ENCODE data around the gene TMBIM4. TPM values are rescaled to one million over a fixed set of nuclear protein-coding genes. Genes with fewer than 3 reads are reported as not detected.

Gene TMBIM4
- polyA plus RNA-seq, 4 donors = 133 to 159 (median 145) TPM

DNA sequence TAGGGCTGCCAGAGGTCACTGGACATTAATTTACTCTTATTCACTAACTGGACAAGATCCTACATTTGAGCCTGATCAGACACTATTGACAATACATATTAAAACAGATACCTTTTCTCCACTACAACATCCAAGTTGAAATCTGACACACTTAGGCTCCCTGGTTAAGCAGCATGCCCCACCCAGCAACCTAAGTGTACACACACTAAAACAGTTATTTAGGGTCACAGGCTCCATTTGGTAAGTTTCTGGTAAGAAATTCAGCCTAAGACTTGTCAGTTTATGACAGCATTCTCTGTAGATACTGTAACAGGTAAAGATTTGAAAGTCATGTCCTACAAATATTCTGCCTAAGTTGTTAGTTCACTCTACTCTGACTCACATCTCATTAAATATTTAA is 27.0 kb downstream of the TMBIM4 start:
- DNase-seq (ENCODE audit: low read depth in 4 of 4, low spot score in 3 of 4) = no peak

DNA sequence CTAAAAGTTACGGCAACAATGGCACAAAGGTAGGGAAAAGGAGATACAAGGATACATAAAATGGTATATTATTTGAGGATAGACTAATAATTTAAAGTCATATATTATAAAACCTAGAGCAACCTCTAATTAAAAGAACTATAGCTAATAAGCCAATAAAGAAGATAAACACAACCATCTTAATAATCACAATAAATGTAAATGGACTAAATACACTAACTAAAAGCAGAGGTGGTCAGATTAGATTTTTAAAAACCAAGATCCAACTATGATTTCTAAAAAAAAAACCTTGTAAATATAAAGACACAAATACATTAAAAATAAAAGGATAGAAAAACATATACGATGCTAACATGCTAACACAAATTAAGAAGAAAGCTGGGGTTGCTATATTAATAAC is 28.5 kb downstream of the TMBIM4 start:
- DNase-seq (ENCODE audit: low read depth in 4 of 4, low spot score in 3 of 4) = no peak

DNA sequence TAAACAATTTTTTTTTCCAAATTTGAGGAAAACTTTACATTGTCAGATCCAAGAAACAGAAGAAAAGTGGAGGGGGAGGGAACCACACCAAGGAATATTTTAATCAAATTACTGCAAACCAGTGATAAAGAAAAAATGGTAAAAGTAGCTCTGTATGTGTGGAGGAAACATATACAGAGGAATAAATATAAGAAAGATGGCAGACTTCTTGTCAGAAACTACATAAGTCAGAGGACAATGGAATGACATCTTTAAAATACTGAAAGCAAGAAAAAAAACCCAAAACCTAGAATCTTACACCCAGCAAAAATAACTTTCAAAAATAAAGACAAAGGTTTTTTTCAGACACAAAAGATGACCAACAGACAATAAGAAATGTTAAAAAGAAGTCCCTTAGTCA is 29.1 kb downstream of the TMBIM4 start:
- no peak for DNase-seq (ENCODE audit: low read depth in 4 of 4, low spot score in 3 of 4)

DNA sequence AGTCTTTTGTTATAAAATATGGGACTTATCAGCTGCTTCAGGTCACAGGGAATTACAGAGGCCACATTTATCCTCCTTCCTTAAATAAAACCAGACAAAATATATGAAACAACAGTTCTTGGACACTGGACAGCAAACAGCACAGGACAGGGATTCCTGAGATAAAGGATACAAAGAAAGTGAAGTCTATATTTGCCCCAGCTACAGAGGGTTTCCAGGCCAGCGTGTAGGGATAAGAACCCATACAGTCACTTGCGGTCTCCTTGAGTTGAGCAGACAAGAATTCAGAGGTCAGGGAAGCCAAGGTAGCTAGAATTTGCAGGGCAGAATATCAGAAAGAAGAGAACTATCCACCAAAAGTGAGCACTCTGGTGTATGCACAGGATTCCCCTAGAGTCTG is 30.5 kb downstream of the TMBIM4 start:
- no peak for DNase-seq (ENCODE audit: low read depth in 4 of 4, low spot score in 3 of 4)

DNA sequence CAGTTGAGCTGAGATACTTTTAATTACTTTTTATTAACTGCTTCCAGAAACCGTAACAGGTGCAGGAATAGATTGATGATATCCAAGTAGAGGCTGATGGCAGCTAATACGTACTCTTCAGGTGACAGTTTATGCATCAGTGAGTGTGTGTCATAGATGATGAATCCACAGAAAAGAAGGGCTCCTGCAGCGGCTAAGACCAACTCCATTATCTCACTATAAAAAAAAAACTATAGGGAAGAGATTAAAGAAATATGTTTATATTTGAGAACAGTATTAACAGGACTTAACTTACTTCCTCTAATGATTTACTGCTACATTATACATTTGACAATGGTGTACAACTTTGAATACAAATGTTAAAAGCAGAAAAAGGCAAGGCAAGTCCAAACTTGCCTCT is 31.9 kb downstream of the TMBIM4 start:
- DNase-seq (ENCODE audit: low read depth in 4 of 4, low spot score in 3 of 4) = no peak

DNA sequence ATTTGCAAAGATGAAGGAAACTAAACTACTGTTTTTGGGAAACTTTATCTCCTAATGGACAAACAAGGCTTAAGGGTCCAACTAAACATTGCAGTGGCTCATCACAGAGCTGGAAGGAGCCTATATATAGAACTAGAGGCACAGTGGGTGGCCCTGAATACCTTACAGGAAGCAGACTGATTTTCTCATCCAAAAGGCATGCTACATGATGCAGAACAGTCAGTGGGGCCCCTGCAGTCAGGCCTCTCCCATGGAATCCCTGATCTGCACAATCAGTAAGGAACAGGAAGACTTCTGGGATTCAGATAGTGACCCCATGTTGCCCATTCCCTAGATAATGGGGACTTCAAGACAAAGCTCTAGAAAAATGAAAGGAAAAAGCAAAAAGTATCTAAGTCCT is 37.4 kb downstream of the TMBIM4 start:
- DNase-seq (ENCODE audit: low read depth in 4 of 4, low spot score in 3 of 4) = no peak

DNA sequence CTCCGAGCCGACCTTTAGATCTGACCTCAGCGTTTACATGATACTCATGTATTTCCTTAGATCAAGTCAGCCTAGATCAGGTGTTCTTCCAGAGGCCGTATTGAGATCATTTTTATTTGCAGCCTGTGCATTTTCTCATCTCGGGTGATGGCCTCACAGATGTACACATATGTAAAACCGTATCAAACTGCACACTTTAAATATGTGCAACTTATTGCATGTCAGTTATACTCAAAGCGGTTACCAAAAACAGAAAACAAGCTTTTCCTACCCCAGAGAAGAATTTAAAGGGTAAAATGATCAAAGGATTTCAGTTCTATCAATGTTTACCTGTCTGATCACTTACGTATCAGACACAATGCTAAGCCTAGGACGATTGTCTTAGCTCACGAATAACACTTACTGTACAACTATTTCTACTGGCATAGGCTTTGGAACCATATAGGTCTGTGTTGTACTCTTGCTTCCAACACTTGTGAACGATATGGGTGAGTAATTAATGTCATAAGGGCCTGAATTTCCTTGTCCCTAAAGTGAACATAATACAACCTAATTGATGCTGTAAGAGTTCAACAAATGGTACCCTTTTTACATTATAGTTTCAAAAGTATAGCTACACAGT is 38.6 kb downstream of the TMBIM4 start:
- no peak for DNase-seq (ENCODE audit: low read depth in 4 of 4, low spot score in 3 of 4)

DNA sequence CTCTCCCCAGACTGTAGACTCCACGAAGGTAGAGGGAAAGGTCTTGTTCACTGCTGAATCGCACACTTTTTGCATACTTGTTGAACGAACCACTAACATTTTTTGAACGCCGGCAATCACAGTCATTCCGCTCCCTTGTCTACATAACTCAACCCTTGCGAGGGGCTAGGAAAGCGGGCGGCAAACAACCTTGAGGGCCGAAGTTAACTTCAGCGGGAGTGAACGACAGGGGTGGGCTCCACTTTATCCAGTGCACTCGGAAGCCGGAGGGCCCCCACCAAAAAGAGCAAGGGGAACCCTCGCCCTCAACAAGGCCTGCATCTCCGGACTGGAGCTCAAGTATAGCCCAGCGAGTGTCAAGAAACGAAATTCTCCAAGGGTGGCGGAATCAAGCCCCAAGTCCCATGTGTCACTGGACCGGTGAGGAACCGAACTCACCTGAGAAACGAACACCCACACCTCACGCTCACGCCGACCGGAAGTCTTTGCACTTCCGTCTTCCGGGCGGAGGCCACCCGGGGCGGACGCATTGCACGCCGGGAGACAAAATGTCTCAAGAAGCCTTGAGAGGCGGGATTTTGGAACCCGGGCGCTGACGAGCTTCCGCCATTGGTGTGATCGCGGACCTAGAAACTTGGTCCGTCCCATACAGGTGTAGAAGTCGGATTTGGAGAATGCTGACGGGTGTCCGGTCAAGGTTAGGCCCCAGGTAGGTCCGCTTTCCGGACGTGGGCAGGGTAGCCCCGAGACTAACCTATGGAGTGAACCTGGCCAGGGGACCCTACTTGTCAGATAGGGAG is 39.3 kb downstream of the TMBIM4 start, which contains the start of gene LLPH:
Gene LLPH (minus strand): TSS at position 484 of the 800 bp plus-strand sequence. CDS start 1,644 bp downstream, outside the sequence.
- peak; percentile 64 to 86 (median 78) for DNase-seq (ENCODE audit: low read depth in 4 of 4, low spot score in 3 of 4)

DNA sequence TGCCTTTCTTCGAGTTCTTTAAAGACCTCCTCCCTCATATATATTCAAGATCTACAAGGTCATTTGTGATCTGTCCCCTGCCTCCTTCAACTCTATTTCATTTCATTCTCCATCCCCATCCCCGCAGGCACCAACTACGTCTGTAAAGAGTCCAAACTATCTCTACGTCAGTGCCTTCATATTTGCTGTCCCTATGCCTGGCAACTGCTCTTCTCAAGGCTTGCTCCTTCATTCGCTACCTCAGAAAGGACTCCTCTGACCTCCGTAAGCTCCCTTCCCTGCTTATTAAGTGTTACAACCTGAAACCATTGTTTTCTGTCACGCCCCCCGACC is 39.9 kb downstream of the TMBIM4 start:
- DNase-seq (ENCODE audit: low read depth in 4 of 4, low spot score in 3 of 4) = no peak

DNA sequence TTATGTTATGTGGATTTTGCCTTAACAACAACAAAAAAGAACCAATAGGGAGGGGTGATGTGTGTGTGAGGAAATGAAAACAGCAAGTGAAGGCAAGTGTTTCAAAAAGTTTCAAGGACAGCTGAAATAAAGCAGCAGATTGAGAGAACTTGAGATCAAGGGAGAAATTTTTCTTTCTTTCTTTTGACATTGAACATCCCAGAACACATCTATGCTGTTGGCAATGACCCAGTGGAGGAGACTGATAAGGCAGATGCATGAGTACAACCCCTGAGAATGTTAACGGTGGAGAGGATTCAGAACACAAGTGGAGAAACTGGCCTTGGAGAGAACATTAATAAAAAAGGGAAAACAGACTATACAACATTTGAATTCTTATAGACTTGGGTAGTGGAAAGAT is 42.1 kb downstream of the TMBIM4 start:
- no peak for DNase-seq (ENCODE audit: low read depth in 4 of 4, low spot score in 3 of 4)

DNA sequence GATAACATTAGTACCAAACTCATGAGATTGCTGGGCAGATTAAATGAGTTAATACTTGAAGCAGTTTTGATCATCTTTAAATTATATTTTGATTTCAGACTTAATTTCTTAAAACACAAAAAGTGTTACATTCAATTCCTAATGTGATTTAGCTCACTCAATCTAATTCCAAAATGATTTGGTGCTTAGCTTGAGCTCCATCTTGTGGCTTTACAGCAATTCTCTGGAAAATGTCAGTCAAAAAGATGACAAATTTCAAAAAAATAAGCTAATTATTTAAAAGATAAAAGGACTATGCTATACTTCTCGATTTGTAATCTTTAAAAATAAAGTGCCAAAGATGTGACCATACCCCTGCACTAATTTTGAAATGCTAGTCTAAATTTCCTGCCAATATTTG is 49.3 kb downstream of the TMBIM4 start:
- DNase-seq (ENCODE audit: low read depth in 4 of 4, low spot score in 3 of 4) = no peak

DNA sequence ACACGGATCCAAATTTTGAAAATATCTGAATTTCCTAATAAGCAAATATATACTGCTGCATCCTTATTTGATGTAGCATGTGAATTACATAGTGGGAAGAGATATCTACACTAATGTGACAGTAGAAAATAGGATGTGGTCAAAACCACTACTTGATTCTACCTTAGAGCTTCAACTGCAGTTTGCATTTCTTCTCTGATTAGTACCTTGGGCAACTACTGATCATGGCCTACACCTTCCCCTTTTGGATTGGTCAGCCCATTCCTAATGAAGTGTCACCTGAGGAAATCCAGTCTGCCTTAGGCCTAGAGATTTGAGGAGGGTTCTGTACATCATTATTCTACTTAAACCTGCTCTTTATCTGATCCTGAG is 49.9 kb downstream of the TMBIM4 start:
- DNase-seq (ENCODE audit: low read depth in 4 of 4, low spot score in 3 of 4) = no peak

DNA sequence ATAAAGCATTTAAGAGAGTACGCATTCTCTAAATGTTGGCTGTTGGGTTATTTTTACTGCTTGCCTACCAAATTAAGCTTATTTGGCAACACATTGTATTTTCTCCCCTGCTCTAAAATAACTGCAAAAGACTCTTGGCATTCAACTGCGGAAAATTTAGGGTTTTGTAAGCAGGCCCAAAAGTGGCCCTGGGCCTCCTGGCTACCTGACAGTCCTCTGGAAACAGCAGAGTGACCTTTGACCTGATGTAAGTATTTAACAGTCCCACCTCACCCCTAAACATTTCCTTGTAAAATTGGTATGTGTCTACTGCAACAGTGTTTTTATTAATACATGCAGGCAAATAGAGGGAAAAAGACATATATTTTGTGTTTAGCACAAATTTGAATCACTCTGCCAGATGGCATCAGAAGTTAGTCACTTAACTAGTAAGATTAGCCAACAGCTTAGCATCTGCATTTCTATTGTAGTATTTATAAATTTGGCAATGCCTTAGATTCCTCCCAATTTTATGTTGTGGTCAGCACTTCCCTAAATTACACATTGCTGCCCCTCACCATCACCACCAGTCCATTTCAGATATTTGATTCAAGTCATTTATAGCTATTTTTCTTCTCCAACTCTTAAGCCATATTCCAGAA is 50.4 kb downstream of the TMBIM4 start:
- DNase-seq (ENCODE audit: low read depth in 4 of 4, low spot score in 3 of 4) = no peak

DNA sequence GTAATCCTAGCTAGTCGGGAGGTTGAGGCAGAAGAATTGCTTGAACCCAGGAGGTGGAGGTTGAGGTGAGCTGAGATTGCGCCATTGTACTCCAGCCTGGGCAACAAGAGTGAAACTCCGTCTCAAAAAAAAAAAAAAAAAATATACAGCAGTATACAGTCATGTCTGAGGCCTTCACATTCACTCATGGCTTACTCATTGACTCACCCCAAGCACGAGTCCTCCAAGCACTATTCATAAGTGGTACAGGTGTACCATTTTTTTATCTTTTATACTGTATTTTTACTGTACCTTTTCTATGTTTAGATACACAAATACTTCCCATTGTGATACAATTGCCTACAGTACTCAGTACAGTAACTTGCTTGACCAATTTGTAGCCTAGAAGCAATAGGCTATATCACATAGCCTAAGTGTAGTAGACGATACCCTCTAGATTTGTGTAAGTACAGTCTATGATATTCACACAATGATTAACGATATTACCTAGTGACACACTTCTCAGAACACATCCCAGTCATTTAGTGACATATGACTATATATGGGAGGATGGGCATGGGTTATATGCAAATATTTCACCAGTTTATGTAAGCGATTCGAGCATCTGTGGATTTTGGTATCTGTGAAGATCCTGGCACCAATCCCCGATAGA is 51.4 kb downstream of the TMBIM4 start:
- no peak for DNase-seq (ENCODE audit: low read depth in 4 of 4, low spot score in 3 of 4)

DNA sequence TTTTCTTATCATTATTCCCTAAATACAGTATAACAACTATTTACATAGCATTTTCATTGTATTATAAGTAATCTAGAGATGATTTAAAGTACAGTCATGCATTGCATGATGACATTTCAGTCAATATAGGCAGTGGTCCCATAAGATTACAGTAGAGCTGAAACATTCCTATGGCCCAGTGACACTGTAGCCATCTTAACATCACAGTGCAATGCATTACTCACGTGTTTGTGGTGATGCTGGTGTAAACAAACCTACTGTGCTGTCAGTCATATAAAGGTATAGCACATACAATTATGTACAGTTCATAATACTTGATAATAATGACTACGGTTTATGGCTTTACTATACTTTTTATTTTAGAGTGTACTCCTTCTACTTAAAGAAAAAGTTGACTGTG is 52.6 kb downstream of the TMBIM4 start:
- DNase-seq (ENCODE audit: low read depth in 4 of 4, low spot score in 3 of 4) = no peak

DNA sequence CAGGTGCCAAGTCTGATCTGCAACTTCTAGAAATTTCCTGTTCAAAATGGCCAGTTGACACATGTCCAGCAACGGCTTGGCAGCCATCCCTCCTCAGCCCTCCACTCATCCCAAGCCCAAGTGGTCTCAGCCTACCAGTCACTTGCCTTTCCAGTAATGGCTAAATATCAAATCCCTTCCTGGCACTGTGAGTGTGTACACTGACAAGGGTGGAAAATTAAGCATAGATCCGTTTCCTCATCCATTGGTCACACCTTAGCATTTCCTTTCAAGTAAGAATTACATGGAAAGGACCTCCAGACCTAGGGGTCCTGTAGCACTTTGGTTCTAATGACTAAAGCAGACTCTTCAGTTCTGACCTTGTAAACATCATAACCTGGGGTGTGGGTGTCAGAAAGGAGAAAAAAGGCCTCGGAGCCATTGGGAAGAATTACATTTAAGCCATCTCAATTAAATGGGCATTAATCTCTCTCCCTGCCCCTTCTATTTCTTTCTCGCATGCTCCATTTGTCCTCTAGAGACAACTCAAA is 54.7 kb downstream of the TMBIM4 start:
- no peak for DNase-seq (ENCODE audit: low read depth in 4 of 4, low spot score in 3 of 4)

DNA sequence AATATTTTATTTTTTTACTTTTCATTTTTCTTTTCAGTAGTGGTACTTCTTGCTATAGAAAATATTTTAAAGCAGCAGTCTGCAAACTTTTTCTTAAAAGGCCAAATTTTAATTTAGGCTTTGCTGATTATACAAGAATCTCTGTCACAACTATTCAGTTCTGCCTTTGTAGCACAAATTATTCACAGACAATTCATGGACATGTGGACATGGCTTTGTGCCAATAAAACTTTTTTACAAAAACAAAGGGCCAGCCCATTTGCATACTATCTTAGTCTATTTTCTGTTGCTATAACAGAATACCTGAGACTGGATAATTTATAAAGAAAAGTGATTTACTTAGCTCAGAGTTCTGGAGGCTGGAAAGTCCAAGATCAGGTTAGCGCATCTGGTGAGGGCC is 56.3 kb downstream of the TMBIM4 start:
- no peak for DNase-seq (ENCODE audit: low read depth in 4 of 4, low spot score in 3 of 4)

DNA sequence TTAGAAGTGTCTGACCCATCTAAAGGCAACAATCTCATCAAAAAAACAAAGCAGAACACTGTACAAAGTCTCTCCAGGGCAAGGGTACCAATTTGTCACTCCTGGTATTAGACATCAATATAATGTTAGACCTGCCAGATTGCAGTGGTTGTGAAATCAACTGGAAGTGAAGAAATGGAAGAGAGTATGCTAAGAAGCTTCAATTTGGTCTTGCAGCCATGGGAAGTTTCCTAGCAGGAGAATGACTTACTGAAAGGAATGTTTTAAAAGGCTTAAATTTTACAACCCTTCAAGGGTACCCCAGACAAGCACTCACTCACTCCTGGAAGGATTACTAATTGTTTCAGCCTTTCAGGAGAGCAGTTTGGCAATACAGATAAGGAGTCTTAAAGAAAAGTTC is 58.2 kb downstream of the TMBIM4 start:
- DNase-seq (ENCODE audit: low read depth in 4 of 4, low spot score in 3 of 4) = no peak

DNA sequence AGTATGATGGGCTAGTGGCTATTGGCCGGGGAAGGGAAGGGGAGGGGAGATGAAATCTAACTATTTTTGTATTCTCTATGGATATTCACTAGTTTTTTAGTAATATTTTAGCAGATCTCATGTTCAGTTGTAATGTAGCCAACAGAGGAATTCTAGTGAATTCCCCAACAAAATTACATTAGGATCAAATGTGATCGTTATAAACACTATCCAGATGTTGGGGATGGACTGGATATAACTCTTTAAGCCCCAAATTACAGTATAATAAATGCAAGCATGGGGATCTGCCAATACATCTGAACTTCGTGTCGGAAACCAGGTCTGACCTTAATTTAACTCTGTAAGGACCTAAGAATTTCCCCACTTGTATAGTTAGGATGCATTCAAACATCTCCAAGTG is 60.7 kb downstream of the TMBIM4 start:
- DNase-seq (ENCODE audit: low read depth in 4 of 4, low spot score in 3 of 4) = no peak

DNA sequence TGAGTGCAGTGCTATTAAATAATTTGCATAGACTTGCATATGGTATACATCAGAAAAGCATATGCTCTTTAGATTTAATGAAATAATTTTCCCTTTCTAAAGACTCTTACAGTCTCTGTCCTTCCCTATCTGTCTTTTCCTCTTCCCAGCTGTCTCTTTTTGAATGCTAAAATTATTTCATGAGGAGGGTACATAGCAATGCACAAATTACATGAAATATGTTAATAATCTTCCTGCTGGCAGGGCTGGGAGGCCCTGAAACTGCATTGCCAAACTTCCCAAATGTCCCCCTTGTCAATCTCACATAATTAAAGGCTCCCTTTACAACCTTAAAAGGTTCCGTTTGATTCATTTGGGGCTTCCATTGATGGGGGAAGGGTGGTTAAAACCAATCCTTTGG is 61.4 kb downstream of the TMBIM4 start:
- DNase-seq (ENCODE audit: low read depth in 4 of 4, low spot score in 3 of 4) = no peak

DNA sequence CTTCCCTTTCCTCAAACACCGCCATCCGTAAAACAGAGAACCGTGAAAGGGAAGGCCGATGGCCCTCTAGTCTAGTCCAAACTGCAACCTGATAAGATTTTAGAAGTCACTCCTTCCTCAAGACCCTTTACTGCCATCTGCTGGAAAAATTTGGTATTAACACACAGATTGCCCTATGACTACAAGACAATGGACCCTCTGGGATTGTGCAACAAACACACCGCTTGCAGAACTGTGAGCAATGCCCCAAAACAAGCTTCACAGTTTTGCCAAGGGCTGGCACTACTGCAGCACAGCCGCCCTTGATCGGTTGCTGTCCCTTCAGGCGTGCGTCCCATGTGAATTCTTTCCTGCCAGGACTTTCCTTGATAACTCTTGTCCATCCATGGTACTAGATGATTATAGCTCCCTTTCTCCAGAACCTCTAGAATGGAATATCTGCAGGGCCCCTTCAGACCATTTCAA is 62.3 kb downstream of the TMBIM4 start:
- peak; percentile 70 to 86 (median 78) for DNase-seq (ENCODE audit: low read depth in 4 of 4, low spot score in 3 of 4)

Measured in left renal pelvis (tissue), 4 donors.